SK-N-SH (cell line): ENCODE measurements around the gene MGAT5B.

Experiments used
- EP300 ChIP-seq, 2 experiments: IDR thresholded peaks; 2 replicates each; pipeline versions ENCODE4 v1.4.0 to v1.6.1; 2012; ENCODE audit warnings: borderline replicate concordance in 1 of 2, low read depth in 1 of 2, low read length in 1 of 2
- TAF1 ChIP-seq: IDR thresholded peaks from 2 replicates; pipeline ENCODE4 v1.6.1; 2012; ENCODE audit warnings: low read depth, mild to moderate bottlenecking, low read length, moderate library complexity, borderline replicate concordance
- TCF12 ChIP-seq: IDR thresholded peaks from 2 replicates; pipeline ENCODE4 v1.4.0; 2012
- TF ChIP-seq, protein P1 (sequence below): fragments of 200-600 bp; sonication (generic); IDR thresholded peaks from 2 replicates; pipeline ENCODE4 v1.6.1; 2017; ENCODE audit warnings: antibody characterized with exemption, mild to moderate bottlenecking, moderate library complexity
- TF ChIP-seq, protein P2 (sequence below): IDR thresholded peaks from 2 replicates; pipeline ENCODE4 v1.6.1; 2012; ENCODE audit warnings: mild to moderate bottlenecking, low read depth, low read length, moderate library complexity

- TF ChIP-seq, protein P1, sequence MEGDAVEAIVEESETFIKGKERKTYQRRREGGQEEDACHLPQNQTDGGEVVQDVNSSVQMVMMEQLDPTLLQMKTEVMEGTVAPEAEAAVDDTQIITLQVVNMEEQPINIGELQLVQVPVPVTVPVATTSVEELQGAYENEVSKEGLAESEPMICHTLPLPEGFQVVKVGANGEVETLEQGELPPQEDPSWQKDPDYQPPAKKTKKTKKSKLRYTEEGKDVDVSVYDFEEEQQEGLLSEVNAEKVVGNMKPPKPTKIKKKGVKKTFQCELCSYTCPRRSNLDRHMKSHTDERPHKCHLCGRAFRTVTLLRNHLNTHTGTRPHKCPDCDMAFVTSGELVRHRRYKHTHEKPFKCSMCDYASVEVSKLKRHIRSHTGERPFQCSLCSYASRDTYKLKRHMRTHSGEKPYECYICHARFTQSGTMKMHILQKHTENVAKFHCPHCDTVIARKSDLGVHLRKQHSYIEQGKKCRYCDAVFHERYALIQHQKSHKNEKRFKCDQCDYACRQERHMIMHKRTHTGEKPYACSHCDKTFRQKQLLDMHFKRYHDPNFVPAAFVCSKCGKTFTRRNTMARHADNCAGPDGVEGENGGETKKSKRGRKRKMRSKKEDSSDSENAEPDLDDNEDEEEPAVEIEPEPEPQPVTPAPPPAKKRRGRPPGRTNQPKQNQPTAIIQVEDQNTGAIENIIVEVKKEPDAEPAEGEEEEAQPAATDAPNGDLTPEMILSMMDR = no peak
- no peak for TF ChIP-seq TCF12
- TF ChIP-seq, protein P2, sequence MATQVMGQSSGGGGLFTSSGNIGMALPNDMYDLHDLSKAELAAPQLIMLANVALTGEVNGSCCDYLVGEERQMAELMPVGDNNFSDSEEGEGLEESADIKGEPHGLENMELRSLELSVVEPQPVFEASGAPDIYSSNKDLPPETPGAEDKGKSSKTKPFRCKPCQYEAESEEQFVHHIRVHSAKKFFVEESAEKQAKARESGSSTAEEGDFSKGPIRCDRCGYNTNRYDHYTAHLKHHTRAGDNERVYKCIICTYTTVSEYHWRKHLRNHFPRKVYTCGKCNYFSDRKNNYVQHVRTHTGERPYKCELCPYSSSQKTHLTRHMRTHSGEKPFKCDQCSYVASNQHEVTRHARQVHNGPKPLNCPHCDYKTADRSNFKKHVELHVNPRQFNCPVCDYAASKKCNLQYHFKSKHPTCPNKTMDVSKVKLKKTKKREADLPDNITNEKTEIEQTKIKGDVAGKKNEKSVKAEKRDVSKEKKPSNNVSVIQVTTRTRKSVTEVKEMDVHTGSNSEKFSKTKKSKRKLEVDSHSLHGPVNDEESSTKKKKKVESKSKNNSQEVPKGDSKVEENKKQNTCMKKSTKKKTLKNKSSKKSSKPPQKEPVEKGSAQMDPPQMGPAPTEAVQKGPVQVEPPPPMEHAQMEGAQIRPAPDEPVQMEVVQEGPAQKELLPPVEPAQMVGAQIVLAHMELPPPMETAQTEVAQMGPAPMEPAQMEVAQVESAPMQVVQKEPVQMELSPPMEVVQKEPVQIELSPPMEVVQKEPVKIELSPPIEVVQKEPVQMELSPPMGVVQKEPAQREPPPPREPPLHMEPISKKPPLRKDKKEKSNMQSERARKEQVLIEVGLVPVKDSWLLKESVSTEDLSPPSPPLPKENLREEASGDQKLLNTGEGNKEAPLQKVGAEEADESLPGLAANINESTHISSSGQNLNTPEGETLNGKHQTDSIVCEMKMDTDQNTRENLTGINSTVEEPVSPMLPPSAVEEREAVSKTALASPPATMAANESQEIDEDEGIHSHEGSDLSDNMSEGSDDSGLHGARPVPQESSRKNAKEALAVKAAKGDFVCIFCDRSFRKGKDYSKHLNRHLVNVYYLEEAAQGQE = no peak
- TF ChIP-seq TAF1 = no peak
- no peak for TF ChIP-seq EP300 (IDR thresholded peaks at IDR 0.05; ENCODE audit: borderline replicate concordance in 1 of 2, low read depth in 1 of 2, low read length in 1 of 2)
Measured at GRCh38 chr17:76926237-76926866, 58.1 kb downstream of the MGAT5B start.
